CD4-positive, alpha-beta T cell treated with Interleukin-17A for 1 hour (primary cell): ENCODE data around the gene ZNF322.

Experiments
- DNase-seq: peaks from one replicate; pipeline ENCODE4 v3.0.0-alpha.2; 2020

Gene ZNF322

DNA sequence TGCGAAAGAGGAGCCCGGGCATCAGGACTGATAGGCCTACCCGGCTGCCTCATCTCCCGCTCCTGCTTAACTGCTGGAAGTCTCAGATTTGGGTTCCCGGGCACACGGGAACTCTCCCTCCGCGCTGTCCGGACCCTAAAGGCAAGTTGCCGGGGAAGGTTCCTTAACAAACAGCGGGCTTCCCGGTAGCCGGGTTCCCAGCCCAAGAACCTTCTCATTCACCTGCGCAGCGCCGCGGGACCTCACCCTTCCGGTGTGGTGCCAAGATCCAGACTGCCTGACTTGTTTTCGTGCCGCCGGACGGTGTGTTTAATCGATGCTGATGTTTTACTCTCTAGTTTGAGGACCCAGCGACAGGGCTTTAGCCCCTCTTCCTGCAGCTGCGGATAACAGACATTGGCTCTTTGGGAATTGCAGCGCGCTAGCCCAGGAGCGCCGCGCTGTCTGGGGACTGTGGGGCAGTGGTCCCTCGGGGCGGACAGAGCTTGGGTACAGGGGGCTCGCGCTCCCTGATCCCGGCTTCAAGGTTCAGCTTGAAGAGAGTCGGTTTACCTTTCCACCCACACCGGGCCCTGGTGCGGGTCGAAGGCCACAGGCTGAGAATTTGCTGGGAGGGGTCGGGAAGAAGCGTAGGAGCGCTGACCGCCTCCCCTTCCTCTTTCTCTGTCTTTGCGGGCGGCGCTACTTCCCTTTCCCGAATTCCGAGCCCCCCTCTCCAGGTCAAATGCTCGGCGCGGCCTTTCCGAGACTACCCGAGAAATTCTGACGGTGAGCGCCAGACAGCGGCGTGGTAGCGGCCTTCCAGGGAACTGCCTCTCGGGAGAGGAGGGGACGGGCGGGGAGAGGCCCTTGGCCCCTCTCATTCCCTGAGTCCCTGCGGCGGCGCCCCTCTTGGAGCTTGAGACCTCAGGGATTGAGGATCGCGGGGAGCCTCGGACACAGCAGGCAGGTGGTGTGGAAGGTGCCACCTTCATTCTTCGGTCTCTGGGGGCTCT lies 45.6 kb downstream of the ZNF322 start:
- no peak for DNase-seq

DNA sequence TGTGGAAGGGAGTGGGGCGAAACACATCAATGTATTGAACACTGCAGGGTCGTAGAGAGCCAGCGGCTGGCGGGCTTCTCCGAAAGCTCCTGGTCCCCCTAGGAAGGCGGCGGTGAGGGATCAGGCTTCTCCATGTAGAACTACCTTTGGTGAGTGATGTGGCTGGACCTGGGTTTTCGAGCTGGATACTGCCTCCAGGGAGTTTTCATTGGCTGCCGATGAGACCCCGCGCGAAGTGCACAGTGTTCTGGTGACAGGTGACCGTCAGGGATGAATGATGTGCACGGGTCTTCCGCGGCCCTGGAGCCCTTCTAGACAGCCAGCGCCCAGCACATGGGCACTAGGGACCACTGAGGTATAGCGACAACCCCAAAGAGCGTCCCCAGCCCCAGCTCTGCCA lies 46.3 kb downstream of the ZNF322 start:
- DNase-seq = no peak

DNA sequence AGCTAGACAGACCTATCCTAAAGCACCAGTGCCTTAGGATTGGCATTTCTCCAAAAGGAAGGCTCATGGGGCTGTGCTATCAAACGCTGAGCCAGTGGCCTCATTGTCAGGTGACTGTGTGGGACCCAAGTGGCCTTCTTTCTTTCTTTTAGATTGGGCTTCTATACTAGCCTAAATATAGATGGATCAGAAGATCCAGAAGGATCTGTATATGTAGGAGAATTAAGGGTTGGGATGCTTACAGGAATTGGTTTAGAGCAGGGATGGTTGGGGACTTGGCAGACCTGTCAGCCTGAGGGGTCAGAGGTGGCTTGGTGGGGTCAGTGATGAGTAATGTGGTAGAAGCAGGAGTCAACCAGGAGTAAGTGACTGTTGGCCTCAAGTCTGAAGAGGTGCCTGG lies 47.9 kb downstream of the ZNF322 start:
- no peak for DNase-seq

DNA sequence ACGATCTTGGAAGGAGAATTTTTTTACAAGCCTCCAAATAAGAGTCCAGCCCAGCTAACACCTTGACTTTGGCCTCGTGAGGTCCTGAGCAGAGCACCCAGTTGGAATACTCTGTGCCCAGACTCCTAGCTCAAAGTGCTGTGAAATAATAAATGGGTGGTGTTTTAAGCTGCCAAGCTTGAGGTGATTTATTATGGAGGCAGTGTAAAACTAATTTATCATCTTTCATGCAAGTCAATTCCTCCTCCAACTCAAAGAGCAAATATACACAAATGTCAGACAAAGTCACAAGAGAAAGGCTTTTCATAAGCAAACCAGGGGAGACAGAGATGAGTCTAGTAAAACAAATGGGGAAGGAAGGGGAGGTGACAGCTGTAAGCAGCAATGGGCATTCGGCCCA lies 50.1 kb downstream of the ZNF322 start:
- DNase-seq = no peak

DNA sequence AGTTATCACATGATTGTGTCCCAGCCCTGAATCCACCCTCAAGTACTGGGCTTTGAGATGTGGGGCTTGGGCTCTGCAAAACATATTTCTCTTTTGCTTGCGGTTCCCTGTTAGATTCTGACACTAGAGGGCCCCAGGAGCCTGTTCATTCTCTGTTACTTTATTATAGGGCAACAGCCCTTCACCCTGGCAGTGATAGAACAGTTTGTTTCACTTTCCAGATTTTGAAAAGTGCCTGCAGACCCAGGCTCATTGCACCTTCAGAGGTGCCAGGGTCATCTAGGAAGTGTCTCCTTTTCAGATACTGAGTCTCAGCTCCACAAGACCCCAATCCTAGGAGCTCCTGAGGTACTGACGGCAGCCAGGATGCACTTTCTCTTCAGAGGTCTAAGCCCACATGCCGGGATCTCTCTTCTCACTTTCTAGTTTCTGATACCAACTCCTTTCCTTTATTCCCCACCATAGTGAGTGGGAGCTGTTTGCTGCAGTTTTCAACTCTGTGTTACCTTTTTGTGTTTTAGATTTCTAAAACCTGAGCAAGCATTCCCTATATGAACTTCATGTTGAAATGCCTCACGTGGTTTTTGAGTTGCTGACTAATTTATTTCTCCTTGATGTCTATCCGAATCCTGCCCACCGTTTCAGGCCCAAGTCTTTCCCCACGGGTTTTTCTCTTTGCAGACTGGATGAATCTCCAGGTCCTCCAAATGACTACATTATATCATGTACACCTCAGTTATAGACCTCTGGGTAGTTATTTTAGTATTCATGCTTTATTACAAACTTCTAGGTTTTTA lies 51.9 kb downstream of the ZNF322 start:
- peak; percentile 80 for DNase-seq

DNA sequence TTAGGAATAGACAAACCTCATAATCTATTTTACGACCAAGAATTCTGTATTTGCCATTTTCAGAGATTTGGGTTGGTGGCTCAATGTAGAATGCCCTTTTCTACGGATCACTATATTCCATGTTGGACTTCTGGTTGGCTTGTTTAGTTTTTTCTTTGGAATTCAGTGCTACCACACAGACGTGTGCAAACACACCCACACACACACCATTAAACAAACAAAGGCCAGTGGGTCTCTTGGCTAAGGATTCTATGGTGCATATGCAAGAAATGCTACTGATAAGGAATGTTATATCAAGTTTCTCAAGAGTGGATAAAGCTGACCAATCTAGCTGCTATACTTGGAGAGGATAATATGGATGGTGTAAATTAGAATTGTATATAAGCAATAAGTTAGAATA lies 54.7 kb downstream of the ZNF322 start:
- no peak for DNase-seq

DNA sequence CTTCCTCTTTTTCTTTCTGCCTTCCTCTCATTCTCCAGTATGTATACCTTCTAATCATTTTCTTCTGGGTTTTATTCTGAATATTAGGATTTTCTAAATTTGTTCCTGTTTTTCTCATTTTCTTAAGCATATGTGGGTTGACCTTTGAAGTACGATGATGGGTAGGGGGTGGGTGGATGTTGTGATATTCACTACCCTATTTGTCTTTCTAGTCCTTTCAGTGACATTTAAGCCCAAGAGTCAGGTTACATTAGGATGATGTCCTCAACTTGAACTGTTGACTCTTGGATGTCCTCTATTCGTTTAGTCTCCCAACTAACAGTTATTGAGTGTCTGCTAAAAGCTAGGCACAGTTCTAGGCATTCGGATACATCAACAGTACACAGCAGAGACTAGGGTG lies 55.5 kb downstream of the ZNF322 start:
- no peak for DNase-seq

DNA sequence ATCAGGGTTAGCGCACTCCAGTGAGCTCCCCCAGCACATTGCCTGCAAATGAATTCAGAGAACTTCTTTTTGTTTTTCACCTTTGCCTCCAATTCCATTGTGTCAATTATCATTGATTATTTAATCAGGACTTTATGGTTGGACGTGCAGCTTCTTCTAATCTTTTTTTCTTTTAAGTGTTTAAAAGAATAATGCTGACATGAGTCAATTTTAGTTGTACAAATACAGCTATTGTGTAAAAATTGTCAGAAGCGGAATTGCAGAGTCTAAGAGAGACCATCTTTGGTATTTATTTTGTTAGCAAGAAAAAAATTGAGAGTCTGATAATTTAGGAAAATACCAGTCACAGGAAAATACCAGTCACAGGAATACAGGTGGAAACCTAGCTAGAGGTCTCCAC lies 57.3 kb downstream of the ZNF322 start:
- DNase-seq = no peak

DNA sequence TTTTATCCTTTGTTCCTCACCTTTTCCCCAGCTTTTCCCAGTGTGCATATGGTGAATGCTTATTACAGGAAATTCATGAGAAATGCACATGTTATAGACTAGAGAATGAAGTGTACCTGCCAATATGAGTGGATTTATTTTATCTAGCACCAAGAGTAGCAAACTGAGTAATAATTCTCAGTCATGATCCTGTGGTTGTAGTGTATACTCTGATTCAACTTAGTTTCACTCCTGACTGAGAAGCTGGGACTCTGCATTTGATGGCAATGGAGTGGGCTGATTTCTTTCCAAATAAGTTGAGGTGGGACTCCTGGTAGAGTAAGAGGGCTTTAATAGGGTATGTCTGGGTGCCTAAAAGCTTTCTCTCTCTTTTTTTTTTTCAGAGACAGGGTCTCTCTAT lies 58.8 kb downstream of the ZNF322 start:
- no peak for DNase-seq

DNA sequence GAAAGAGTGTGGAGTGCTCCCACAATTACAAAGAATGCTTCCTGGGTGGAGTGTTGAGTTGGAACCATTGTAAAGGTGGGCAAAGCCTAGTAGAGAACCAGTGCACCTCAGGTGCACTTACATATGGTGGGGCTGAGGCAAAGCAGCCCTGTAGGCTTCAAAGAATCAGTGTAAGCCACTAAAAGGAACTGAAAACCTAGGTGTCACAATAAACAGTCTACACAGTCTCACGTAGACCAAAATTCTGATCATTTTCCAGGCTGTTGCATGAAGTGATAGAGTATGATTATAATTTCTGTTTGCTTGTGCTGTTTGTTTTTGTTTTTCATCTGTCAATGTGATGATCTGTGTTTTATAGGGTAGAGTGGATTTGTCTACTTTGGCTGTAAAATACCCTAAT lies 60.0 kb downstream of the ZNF322 start:
- no peak for DNase-seq

DNA sequence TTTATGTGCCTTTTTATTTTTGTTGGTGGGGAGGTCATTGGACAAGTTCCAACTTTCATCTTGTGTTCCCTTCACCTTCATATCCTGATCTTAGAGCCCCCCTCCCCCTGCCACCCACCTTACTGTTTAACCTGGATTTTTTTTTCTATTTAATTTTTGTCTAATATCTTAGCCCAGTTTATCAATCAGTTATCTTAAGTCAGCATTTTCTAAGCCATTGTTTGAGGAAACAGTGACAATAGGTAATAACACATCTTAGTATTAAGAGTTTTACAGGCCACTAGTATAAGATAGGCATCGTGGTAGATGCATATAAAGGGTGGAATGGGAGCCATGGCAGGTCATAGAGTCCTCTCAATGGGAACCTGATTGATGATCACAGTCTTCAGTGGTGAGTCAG lies 60.4 kb downstream of the ZNF322 start:
- DNase-seq = no peak

DNA sequence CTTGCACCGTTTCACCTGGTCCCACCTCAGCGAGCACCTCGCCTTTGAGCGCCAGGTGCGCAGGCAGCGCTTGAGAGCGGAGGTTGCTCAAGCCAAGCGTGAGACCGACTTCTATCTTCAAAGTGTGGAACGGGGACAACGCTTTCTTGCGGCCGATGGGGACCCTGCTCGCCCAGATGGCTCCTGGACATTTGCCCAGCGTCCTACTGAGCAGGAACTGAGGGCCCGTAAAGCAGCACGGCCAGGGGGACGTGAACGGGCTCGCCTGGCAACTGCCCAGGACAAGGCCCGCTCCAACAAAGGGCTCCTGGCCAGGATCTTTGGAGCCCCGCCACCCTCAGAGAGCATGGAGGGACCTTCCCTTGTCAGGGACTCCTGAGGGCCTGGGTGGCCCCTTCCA lies 61.3 kb downstream of the ZNF322 start:
- no peak for DNase-seq

DNA sequence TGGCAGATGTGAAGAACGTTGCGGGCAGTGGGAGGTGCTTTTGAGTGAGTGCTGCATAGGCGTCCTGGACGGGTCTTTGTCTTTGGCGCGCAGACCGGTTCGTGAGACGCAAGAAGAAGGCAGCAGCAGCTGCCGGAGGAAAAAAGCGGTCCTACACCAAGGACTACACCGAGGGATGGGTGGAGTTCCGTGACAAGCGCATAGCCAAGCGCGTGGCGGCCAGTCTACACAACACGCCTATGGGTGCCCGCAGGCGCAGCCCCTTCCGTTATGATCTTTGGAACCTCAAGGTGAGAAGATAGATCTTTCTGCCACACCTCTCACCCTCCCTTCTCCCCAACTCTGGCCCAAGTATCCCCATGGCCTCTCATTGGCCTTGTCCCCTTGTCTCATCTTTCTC lies 61.7 kb downstream of the ZNF322 start:
- DNase-seq = no peak

DNA sequence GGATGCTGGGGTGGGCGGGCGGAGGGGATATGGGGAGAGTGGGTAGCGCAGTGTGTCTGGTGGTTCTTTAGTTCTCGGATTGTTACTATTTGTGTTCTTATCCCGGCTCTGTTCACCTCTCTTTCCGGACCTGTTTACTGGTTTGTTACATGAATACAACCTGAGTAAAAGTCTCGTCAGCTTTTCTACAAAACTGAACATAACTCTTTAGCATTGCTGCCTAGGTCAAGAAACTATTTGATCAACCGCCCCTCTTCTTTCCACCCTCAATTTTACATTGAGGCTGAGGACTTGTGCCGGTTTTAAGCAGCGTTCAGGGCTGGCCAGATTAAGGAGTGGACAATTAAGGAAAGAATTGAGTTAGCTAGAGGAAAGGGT lies 62.2 kb downstream of the ZNF322 start:
- DNase-seq = no peak

DNA sequence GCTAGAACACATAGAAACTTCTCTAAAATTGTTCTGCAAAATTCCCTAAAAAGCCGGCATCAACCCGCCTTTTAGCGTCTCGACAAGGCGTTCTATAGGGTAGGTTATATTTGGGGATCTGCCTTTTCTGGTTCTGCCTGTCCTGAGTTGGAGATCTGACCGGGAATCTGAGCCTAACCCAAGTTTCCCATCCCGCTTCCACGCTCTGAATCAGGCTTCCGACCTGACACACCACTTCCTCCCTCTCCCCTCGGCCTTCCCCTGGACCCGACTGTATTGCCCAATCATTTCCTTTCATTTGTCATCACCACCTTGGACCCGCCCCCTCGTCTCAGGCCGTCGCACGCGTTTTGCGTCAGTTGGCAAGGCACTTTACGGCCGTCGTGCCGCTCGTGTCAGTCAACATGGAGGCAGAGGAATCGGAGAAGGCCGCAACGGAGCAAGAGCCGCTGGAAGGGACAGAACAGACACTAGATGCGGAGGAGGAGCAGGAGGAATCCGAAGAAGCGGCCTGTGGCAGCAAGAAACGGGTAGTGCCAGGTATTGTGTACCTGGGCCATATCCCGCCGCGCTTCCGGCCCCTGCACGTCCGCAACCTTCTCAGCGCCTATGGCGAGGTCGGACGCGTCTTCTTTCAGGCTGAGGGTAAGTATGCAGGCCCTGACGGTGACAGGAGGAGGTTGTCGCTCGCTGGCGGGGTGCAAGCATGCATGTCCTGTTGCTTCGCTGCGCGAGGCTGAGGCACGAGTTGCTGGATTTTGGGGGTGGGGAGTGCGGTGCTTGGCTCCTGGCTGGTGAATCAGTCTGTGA lies 62.8 kb downstream of the ZNF322 start, which contains the start of gene ABT1:
ABT1 (plus strand) TSS at position 375 of the 810 bp plus-strand sequence; CDS start at position 405, 30 bp downstream.
- peak; percentile 98 for DNase-seq

DNA sequence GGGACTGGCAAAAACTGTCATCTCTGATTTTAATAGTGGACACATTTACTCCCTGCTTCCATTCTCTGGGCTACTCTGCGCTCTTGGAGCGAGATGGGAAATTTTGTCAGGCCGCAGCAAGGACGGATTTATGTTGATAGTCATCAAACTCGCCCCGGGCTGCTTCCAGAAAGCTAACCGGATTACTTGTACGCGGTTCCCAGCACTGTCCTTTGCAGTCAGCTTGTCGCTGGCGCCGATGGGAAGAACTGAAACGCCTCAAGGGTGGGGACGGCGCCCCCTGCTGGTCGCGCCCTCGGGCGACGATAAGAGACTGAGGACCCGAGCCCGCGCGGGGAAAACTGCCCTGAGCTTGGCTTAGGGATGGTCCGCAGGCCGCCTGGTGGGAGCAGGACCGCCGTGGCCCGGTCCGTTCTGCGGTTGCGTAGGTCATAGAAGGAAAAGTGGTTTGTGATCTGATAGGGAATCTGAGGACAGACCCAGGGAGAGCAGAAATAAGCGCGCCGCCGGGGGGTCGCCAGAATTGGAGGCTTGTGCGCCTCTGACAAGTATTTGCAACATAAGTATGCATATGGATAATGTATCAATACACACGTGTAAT lies 63.8 kb downstream of the ZNF322 start:
- peak; percentile 86 for DNase-seq

DNA sequence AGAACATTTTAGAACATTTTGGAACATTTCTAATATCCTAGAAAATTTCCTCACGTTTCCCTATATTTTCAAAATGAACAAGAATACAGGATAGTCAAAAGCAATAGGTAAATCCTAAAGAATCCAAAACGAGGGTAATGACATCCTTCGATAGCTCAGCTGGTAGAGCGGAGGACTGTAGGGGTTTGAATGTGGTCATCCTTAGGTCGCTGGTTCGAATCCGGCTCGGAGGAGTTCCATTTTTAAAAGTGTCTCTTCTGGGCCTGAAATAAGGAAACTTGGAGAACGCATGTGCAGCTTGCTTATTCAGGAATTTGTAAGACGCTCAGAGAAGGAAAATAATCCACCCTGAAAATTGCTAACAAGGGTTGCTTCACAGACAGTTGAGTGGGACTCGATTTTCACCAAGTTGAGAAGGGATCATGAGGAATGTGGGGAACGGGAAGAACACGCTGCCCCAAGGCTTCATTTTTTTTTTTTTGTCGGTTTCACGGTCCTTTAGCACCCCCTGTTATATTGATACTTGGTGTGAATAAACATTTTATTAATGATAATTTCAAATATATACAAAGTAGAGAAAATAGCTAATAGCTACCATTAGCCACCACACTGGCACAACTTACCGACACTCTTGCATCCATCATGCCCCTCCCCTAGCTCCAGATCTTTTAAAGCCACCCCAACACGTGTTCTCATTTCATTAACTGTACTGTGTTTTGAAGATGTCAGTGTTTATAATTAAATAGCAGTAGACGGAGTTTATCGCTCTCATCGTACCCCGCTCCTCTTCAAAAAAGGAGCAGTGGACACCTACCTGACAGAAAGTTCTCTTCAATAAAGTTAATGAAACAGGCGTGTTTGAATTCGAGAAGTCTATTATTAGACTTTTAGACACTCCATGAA lies 64.6 kb downstream of the ZNF322 start:
- DNase-seq = peak; percentile 41

DNA sequence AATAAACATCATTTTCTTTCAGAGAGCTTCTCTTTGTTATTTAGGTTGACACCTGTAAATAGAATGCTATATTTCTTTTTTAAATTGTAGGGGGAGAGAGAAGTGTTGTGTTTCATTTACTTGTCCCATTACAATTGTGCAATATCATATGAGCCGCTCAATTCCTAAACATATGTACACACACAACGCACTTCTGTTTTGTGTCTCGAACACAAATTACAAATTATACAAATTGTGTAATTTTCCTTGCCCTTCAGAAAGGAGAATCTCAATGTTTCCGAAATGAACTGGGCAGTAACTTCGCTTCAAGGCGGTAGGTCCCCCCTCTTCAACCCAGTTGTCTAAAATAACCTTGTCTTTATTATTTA lies 65.4 kb downstream of the ZNF322 start:
- DNase-seq = no peak

DNA sequence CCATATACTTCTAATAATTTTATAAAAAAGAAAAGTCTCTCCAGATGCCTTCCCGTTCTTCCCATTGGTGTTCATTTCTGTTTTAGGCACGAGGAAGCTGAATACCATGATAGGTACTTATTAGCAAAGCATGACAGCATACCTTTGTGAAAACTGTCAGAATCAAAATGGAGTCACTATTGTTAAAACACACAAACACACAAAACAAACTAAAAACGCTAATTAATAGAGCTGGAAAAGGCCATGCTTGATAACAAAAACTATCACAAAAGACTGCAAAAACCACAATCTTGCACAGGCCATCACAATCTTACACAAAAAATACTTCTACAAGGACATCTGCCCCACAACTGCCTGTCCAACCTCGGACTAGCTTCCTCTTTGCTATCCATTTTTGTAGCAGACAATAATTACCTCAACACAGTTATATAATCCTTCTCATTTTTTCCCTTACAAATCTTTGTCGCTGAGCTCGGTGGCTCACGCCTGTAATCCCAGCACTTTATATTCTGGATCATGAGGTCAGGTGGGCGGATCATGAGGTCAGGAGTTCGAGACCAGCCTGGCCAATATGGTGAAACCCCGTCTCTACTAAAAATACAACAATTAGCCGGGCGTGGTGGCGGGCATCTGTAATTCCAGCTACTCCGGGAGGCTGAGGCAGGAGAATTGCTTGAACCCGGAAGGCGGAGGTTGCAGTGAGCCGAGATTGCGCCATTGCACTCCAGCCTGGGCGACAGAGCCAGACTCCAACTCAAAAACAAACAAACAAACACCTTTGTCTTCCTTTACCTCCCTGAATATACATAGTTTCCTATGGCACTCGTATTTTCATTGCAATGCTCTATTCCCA lies 66.0 kb downstream of the ZNF322 start:
- no peak for DNase-seq

DNA sequence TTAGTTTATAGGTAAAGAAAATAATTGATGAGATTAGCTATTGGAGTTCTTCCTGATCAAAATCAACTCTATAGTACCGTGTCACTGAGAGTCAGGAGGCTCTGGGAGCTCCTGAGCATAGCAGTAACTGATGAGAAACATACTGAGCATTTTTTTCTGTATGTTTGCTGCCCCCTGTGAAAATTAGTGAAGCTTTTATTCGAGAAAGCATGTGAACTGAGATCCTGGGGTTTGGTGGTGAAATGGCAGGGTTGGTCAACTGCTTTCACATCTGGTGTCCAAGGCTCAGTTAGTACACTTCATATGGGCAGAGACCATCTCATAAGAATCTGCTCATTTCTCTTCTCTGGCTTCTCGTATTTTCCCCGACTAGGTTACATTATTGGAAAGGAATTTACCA lies 66.9 kb downstream of the ZNF322 start:
- DNase-seq = no peak

DNA sequence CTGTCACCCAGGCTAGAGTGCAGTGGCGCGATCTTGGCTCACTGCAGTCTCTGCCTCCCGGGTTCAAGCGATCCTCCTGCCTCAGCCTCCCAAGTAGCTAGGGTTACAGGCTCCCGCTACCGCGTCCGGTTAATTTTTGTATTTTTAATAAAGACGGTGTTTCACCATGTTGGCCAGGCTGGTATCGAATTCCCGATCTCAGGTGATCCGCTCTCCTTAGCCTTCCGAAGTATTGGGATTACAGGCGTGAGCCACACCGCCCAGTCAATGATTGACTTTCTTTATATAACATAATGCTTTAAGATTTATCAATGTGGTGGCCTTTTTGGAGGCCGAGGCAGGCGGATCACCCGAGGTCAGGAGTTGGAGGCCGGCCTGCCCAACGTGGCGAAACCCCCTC lies 70.6 kb downstream of the ZNF322 start:
- no peak for DNase-seq
